NCI-H2196 (cell line): ENCODE results near the gene GRAMD2B.

Experiments
- DNase-seq: peaks from one replicate; lab custom pipeline; 2025; ENCODE audit not compliant: unreplicated experiment; lab: John Stamatoyannopoulos, UW

GRAMD2B gene

GRCh38 chr5:126508962-126509279 lies 85.7 kb downstream of the GRAMD2B start:
- DNase-seq, result no peak

- DNase-seq, result no peak
These were observed 86.1 kb downstream of the GRAMD2B start for GRCh38 chr5:126509339-126509738.

- no peak for DNase-seq
These were observed 88.8 kb downstream of the GRAMD2B start for GRCh38 chr5:126511961-126512360.

GRCh38 chr5:126512451-126512850 lies 89.2 kb downstream of the GRAMD2B start:
- no peak for DNase-seq

GRCh38 chr5:126513302-126513701 lies 90.1 kb downstream of the GRAMD2B start:
- no peak for DNase-seq

- no peak for DNase-seq
These were observed 90.5 kb downstream of the GRAMD2B start for GRCh38 chr5:126513703-126514102.

- DNase-seq, result no peak
These were observed 90.9 kb downstream of the GRAMD2B start for GRCh38 chr5:126514131-126514557.

GRCh38 chr5:126514558-126515141 lies 91.4 kb downstream of the GRAMD2B start:
- no peak for DNase-seq

GRCh38 chr5:126515337-126515736 lies 92.1 kb downstream of the GRAMD2B start:
- DNase-seq, result no peak

- peak; percentile 37 for DNase-seq
These were observed 92.9 kb downstream of the GRAMD2B start for GRCh38 chr5:126516133-126516532.

GRCh38 chr5:126516852-126517251 lies 93.6 kb downstream of the GRAMD2B start:
- no peak for DNase-seq

- DNase-seq, result peak; percentile 48
These were observed 96.0 kb downstream of the GRAMD2B start for GRCh38 chr5:126519223-126519622.

- DNase-seq, result peak; percentile 47
These were observed 96.7 kb downstream of the GRAMD2B start for GRCh38 chr5:126519637-126520592.

GRCh38 chr5:126520593-126520953 lies 97.4 kb downstream of the GRAMD2B start:
- no peak for DNase-seq

- DNase-seq, result no peak
These were observed 97.9 kb downstream of the GRAMD2B start for GRCh38 chr5:126521130-126521529.

- DNase-seq, result no peak
These were observed 100.8 kb downstream of the GRAMD2B start for GRCh38 chr5:126523818-126524510.

- DNase-seq, result no peak
These were observed 102.5 kb downstream of the GRAMD2B start for GRCh38 chr5:126525630-126526245.

GRCh38 chr5:126526493-126526892 lies 103.3 kb downstream of the GRAMD2B start:
- no peak for DNase-seq

GRCh38 chr5:126527158-126527557 lies 103.9 kb downstream of the GRAMD2B start:
- DNase-seq, result no peak

- DNase-seq, result no peak
These were observed 104.7 kb downstream of the GRAMD2B start for GRCh38 chr5:126527892-126528291.

GRCh38 chr5:126531543-126532120 lies 108.4 kb downstream of the GRAMD2B start:
- no peak for DNase-seq
